Activated CD4-positive, CD25-positive, alpha-beta regulatory T cell treated with anti-CD3 and anti-CD28 coated beads, Interleukin-2, amount 50 U/mL, for 16 hours (primary cell): ENCODE data around the gene SMCO3.
"Not testable (repeated sequence)": the region's sequence is repeated elsewhere in the genome, so short reads cannot be mapped to it uniquely, and the experiment has no call there.

Experiments
- DNase-seq: peaks from one replicate; pipeline ENCODE4 v3.0.0-alpha.2; 2020; ENCODE audit warnings: low read depth, low spot score

The SMCO3 gene

GRCh38 chr12:14774906-14775635, 38.9 kb downstream of the SMCO3 start:
- no peak for DNase-seq

GRCh38 chr12:14774074-14774905, 39.7 kb downstream of the SMCO3 start:
- peak; percentile 84 for DNase-seq

- no peak for DNase-seq
Measured at GRCh38 chr12:14773685-14774073, 40.3 kb downstream of the SMCO3 start.

GRCh38 chr12:14772946-14773345, 41.0 kb downstream of the SMCO3 start:
- no peak for DNase-seq

GRCh38 chr12:14771651-14772137, 42.3 kb downstream of the SMCO3 start:
- no peak for DNase-seq

GRCh38 chr12:14770496-14771461, 43.2 kb downstream of the SMCO3 start:
- peak; percentile 91 for DNase-seq

GRCh38 chr12:14769969-14770495, 44.0 kb downstream of the SMCO3 start:
- peak; percentile 75 for DNase-seq

GRCh38 chr12:14769466-14769968, 44.5 kb downstream of the SMCO3 start:
- no peak for DNase-seq

- no peak for DNase-seq
Measured at GRCh38 chr12:14768823-14769405, 45.1 kb downstream of the SMCO3 start.

- DNase-seq: no peak
Measured at GRCh38 chr12:14767617-14768016, 46.4 kb downstream of the SMCO3 start.

GRCh38 chr12:14766649-14767215, 47.2 kb downstream of the SMCO3 start:
- no peak for DNase-seq

GRCh38 chr12:14766020-14766419, 48.0 kb downstream of the SMCO3 start:
- DNase-seq: not testable (repeated sequence)

GRCh38 chr12:14765398-14765797, 48.6 kb downstream of the SMCO3 start:
- DNase-seq: no peak

GRCh38 chr12:14759711-14760280, 54.2 kb downstream of the SMCO3 start:
- DNase-seq: not testable (repeated sequence)

GRCh38 chr12:14756334-14757143, 57.4 kb downstream of the SMCO3 start:
- DNase-seq: no peak
